G401.6 (cell line): Measurements from ENCODE around the gene RAMACL.
"Not testable (repeated sequence)": the region's sequence is repeated elsewhere in the genome, so short reads cannot be mapped to it uniquely, and the experiment has no call there.

Source experiments
- FAIRE-seq: peaks from 2 replicates; lab custom pipeline; 2012; peaks lifted over from hg19 to GRCh38; lab: Jason Lieb, UNC

Gene RAMACL

DNA sequence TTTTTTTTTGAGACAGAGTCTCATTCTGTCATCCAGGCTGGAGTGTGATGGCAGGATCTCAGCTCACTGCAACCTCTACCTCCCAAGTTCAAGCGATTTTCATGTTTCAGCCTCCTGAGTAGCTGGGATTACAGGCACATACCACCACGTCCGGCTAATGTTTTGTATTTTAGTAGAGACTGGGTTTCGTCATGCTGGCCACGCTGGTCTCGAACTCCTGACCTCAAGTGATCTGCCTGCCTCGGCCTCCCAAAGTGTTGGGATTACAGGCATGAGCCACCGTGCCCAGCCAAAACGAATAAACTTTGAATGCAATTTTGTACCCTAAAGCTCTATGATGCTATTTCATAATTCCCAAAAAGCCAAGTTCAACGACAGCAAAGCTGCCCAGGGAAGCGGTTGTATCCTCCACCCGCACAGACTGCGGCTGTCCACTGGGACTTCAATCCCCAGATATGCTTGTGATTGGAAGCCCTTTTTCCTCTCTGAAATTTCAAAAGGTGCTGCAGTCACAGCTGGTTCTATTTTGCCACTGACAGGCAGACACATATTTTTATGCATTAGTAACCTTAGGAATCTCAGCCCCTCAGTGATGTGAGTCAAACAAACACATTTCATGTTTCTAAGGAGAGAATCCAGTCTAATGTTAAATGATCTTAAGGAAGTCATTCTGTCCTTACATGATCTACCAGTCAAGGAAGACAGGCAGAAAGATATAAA is 8.7 kb upstream of the RAMACL start:
- no peak for FAIRE-seq

DNA sequence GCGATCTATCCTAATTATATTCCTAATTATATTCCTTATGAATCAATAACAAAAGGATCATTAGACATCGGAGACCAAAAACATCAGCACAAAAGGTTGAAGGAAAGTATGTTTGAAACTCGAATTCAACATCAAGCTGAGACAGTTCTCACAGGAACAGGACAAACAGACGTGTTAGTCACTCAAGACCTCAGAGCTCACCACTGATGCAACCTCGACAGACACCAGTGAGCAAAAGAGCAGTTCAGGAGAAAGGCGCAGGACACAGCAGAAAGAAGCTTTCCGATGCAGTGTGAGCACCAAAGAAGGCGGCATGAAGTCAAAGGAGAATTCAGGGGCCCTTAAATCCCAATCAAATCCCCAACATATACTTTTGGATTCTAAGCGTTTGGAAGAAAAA is 6.3 kb upstream of the RAMACL start:
- FAIRE-seq, result no peak

DNA sequence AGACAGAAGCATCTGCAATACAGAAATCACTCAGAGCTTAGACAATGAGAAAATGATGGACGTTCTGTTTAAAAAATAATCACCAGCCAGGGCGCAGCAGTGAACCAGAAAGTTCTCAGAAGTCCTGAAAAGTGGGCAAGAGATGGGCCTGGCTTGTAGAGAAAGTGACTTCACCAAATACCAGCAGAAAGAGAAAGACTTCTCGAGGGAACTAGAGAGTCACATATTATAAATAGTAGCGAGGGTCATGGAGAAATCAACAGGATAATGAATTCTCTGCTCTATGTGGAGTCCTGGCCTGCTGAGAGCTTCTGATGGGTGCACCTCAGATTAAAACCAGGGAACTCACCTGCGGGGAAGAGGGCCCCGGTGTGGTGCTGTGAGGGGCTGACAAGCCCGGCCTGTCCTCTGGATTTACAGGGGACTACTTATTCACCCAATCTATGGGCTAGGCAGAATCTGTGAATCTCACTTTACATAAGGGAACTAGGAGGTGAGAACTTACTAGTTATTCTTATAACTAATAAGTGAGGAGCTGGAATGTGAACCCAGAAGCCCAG is 5.6 kb upstream of the RAMACL start:
- no peak for FAIRE-seq

DNA sequence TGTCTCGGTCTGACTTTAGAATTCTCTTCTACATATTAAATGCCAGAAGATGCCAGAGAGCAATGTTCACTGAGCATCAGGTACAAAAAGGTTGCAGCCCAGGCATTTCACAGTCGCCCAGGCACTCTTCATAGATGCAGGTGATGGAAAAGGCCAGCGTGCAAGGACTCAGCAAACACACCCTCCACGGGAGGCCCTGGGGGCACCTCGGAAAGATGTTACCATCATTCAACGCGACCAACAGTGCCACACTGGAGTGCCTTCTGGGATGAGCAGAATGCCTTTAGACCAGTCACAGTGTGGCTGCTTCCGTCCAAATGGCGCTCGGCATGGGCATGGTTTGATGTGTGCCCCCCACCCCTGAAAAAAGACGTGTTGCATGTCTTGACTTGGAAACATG is 4.5 kb upstream of the RAMACL start:
- FAIRE-seq, result no peak

DNA sequence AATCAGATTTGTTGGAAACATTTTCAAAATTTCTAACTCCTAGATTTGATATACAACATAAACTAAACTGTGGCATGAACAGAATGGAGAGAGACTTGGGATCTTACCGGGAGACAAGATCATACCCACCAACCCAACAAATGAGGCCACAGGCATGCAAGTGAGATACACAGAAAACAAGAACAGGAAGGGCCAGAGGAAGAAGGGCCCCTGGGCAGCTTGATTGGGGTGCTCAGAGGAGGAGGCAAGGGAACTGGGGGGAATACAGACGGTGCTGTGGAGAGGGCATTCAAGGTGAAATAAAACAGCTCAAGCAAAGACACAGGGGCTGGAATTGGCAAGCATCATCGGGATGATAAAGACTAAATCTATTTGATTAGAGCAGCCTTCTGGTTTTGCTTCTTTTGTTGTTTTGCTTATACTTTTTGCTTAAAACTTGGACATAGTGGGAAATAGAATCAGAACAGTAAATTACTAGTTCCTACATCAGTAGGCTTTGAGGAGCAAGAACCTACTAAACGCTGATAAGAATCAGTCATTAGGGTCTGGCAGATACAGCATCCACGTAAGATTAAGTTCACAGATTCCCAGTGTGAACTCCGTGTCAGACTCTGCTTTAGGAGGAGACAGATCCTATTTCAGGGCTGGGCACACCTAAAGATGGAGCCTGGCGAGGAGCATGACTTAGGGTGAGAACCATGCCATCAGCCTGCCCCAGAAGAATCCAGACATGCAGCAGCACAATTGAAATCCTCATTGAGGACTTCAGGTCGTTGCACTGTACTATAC is 3.5 kb upstream of the RAMACL start:
- no peak for FAIRE-seq

DNA sequence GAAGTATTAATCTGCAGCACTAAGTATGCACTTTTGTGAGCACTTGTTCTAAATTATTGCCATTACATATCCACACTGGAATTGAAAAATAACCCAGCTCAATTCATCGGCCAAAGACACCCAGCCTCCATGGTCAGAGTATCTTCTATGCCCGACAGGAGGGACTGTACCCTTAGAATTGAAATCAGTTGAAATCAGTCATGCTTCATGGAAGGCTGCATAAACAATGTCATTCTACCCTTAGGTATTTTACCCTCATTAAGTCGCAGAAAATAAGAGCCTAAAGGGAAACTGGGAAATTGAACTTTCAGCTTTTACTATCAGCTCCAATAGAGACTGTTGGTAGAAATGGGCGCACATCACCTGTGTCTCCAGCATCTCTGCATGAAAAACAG is 2.9 kb upstream of the RAMACL start:
- no peak for FAIRE-seq

DNA sequence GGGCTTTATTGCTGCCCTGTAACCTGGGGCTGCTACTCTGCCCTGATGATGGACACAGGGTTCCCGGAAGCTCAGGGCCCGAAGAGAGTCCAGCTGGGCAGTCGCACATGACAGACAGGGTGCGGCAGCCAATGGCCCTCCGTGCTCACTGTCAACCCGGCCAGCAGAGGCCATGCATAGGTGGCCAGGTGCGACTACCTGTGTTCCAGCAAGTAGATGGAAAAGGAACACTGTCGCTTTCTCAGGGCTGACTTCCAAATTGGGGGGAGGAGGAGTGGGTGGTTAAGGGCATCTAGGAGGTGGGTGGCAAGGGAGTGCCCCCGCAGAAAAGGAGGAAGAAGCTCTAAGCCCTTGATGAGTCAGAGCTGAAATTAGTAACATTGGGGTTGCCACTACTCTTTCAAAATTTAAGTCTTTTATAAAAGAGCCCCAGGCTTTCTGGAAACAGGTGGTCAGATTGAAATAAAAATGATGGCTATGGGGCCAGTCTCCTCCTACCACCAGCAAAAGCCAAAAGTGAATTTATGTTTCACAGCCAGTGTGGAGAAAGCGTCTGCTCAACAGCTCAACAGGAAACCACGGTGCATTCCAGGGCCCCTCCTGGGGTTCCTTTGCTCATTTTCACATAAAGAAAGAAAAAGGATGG is 2.3 kb upstream of the RAMACL start:
- FAIRE-seq, result no peak

DNA sequence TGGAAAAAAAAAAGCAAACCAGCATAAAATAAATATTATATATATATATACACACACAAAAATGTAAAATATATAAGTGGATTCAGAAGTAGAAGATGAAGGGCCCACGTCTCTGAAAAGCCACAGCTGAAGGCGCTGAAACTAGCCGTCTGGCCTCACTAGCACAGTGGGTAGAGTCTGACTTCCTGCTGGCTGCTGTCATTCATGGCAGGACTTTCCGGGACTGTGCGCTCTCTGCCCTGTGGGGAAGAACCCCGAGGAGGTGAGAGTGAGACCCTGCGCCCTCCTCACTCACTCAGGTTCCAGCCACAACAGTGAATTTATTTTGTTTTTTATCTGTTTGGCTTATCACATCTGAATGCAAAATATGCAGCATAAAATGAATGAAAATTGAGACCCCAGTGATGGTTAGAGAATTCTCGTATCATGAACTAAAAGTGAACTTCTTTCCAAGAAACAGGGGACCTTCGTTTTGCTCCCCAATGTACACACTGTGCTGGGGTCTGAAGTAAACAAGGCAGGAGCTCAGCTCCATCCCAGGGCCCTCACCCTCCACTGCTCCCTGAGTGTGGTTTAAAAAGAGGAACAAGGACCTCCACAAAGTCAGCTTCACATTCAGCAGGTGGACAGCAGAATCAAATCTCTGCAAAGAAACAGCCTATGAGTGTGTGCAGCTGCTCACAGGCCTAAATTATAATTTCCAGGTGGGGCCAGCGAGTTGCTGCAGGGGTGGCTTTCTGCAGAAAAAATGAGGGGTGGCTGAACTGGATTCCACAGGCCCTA is 1.3 kb upstream of the RAMACL start:
- FAIRE-seq, result no peak

DNA sequence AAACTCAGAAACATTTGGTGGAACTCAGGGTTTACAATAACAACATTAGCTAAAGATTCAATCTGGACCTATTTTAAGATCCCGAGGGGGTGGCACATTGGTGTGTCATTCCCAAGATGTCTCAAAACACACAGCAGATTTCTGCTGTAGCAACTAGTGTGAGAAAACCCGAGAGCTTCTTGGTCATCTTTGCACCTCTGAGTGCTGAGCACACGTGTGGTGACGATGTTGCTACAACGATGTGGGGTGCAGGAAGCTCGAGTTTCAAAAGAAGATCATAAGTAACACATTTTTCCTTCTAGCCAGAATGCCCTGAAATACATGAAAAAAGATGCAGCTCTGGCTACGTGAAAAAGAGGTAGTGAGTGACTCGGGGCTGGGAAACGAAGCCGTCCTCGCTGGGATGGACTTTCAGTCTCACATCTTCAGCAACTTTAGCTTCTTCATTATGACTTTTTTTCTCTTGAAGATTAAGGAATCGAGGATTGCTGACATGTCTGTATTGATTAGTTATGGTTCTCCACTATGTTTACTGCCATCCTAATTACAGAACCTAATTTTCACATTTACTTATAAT is 1.5 kb downstream of the RAMACL start:
- no peak for FAIRE-seq

DNA sequence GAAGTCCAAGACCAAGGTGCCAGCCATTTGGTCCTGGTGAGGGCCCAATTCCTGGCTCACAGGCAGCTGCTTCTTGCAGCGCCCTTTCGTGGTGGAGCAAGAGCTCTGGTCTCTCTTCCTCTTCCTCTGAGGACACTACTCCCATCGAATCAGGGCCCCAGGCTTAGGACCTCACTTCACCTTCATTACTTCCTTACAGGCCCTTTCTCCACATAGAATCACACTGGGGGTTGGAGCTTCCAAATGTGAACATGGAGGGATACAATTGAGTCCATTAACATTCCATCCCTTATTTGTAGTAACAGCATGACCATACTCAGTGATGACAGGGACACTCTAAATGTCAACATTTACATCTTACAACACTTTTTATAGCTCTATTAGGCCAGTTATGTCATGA is 2.3 kb downstream of the RAMACL start:
- FAIRE-seq, result no peak

DNA sequence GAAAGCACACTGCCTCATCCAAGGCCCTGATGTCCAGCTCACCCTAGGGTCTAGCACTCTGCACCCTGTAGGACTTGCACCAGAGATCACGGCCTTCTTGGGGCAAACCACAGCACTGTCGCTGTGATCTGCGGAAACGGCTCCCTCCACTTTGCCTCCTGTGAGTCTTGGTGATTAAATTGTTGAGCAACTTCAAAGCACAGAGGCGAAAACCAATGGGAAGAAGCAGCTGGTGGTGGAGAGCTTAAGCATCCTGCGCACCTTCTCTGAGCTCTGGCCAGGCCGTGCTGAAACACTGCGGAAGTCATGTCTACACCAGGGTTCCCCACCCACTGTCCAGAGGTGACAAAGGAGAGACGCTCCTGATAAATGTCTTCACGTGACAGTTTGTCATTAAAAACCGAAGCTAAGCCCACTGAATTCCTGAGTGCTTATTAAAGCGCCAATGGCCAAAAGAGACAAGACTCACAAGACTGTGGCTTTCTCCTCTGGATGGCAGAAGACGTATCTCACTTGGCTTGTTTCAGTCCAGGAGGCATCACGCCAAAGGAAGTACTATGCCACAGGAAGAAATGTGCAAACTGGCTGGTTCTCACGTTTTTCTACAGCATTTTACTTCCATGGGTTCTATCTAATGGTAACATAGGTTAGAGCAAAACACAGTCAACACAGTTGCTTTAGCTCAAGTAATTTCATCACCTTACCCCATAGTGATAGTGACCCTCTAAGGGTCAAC is 3.1 kb downstream of the RAMACL start:
- FAIRE-seq, result no peak

DNA sequence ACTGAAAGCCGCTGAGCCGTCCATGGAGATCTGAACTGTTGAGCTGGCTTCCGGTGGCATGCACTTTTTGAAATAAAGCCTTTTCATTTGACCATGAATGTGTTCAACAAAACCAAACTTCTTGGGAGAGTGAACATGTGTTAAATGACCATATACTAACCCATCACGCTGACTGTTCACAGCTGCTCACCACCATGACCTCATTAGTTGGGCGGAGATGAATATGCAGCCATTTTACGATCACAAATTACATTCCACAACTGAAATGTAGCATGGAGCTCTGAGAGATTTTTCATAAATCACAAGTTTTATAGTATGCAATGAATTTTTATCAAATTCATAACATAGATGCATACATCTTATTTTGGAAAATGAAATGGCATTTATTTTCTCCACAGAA is 4.2 kb downstream of the RAMACL start:
- no peak for FAIRE-seq

DNA sequence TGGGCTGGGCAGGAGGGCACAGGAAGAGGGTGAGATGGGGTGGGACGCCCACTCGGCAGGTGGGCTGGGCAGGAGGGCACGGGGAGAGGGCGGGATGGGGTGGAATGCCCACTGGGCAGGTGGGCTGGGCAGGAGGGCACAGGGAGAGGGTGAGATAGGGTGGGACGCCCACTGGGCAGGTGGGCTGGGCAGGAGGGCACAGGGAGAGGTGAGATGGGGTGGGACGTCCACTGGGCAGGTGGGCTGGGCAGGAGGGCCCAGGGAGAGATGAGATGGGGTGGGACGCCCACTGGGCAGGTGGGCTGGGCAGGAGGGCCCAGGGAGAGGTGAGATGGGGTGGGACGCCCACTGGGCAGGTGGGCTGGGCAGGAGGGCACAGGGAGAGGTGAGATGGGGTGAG is 4.7 kb downstream of the RAMACL start:
- FAIRE-seq, result not testable (repeated sequence)

DNA sequence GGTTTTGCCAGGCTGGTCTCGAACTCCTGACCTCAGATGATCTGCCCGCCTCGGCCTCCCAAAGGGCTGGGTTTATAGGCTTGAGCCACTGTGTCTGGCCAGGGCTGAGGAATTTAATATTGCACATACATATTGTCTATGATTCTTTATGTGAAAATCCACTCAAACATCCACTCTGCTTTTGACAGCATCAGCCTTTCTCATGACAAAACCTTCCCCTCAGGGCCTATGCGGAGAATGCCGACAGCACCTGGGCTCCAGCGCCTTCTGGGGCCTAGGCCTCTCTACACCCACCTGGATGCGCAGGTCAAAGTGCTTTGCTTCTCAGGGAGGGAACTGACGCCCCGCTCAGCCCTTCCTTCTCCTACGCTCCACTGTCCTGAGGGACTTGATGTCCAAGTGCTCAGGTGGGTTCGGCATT is 5.4 kb downstream of the RAMACL start:
- FAIRE-seq, result no peak

DNA sequence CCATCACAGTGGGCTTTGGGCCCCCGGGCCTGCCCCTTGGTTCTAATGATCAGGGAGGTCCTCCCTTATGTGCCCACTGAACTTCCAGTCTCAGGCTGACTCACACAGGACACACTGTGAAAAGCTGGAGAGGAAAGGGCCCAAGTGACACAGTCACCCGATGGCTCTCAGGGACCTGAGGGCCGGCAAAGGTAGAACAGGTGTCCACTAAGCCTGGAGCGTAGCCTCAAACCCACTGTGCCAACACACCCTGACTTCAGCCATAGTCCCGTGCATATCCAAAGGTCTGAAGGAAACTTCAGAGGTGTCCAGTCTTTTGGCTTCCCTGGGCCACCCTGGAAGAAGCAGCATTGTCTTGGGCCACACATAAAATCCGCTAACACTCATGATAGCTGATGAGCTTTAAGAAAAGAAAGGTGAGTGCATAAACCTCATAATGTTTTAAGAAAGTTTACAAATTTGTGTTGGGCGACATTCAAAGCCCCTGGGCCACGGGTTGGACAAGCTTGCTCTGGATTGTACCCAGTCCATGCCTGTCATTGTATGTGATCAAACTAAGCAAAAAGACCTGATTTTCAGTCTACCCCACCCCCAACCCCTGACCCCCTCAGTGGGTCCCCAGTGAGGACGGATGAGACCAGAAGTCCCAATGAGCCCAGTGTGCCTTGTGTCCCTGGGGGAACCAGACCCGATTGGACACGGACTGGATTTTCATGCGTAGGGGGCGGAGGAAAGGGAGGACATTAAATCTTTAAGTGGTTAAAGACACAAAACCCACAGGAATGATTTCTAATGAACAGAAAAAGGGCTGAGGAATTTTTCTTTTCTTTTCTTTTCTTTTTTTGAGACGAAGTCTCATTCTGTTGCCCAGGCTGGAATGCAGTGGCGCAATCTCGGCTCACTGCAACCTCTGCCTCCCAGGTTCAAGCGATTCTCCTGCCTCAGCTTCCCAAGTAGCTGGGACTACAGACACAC is 6.1 kb downstream of the RAMACL start:
- FAIRE-seq, result no peak

DNA sequence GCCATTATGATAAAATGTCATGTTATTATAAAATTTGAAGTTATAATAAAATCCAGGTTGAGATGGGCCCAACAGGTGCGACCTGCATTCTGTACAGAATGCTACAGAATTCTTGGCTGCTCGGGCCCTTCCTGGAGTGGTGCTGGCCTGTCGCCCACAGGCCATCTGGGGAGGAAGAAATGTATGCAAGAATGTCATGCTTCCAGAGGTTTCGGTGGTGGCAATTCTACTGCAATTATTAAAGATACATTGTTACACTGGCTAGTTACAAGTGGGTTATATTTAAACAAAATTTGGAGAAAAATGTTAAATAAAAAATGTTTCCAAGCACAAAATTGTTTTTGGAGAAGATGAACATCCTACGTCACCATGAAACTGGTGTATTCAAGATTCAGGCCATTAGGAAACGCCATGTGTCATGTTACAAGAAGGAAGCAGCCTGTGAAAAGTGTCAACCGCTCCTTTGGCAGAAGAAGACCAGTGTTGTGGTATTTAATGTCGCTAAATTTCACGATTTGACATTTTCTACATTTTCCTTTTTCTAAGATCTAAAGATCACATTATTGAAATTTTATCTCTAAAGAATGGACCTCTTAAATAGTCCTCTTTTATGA is 7.1 kb downstream of the RAMACL start:
- FAIRE-seq, result no peak

DNA sequence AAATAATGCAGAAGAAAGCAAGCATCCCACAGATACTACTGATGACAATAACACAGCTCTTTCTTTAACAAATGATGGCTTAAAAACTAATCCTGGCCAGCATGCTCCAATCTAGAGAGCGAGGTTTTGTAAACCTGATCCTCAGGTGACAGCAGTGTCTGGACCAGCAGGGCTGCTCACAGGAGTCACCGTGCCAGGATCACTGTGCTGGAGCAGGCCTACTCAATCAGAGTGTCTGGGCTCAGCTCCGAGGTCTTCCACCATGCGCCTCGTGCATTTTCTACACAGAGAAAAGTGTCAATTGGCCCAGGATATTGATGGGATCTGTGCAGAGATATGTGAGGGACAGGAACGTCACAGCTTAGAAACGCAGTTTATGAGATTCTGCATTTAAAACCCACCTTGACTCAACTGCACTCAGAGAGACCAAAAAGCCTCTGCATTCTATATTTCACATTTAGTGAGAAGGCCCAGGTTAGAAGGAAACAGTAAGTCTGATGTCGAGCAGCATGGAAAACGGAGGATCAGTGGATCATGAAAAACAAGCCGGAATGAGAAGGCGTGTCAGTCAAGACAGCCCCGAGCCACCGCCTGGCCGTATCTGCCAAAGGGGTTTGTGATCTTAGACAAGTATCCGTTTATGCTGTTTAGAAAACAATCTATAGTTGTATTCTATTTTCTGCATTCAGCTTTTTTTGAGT is 7.8 kb downstream of the RAMACL start:
- no peak for FAIRE-seq

DNA sequence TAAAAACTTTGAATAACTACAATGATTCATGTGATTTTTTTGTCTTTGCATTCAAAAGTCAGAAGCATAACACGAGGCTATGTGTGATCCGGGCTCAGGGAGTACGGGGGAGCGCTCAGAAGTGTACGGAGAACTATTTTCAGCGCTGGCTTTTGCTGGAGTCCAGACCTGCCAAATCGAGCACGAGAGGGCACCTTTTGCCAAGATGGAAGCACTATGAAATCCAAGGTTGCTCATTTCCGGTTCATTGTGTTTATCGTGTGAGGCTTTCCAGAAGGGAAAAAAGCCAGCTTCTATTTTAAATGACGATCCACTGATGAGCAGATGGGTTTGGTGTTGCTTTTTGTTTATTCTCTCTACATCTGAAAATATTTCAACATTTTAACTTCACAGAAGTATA is 11.3 kb downstream of the RAMACL start:
- no peak for FAIRE-seq
